OCI-LY3 (cell line): ENCODE measurements around the gene SLC6A12.

Experiments
- EZH2phosphoT487 ChIP-seq: fragments of 200-600 bp; shearing (Covaris generic); IDR thresholded peaks from 2 replicates; pipeline ENCODE4 v1.6.1; 2018; ENCODE audit warnings: antibody characterized with exemption, mixed run types, low read depth
- TF ChIP-seq, protein P1 (sequence below): fragments of 200-600, 300-600 bp; sonication (generic); IDR thresholded peaks from 2 replicates; pipeline ENCODE4 v1.5.1; 2014; ENCODE audit warnings: antibody characterized with exemption, low read length, low read depth

DNA sequence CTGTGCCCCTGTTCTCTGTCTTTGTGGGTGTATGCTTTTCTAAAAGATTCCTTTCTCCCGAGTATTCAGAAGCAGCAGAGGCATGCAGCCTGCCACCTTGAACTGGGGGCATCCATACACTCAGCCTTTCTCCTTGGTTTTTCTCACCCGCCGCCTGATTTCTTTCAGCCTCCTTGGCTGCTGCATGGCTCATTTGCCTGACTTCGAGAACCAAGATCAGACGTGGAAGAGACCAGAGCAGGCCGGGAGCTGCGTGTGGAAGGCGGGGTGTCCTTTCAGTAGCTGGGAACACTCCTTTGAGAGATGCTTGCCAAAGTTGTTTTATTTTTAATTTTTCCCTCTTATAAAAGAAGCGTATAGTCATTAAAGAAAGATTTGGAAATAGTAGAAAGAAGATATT is 53.1 kb downstream of the SLC6A12 start:
- TF ChIP-seq, protein P1, sequence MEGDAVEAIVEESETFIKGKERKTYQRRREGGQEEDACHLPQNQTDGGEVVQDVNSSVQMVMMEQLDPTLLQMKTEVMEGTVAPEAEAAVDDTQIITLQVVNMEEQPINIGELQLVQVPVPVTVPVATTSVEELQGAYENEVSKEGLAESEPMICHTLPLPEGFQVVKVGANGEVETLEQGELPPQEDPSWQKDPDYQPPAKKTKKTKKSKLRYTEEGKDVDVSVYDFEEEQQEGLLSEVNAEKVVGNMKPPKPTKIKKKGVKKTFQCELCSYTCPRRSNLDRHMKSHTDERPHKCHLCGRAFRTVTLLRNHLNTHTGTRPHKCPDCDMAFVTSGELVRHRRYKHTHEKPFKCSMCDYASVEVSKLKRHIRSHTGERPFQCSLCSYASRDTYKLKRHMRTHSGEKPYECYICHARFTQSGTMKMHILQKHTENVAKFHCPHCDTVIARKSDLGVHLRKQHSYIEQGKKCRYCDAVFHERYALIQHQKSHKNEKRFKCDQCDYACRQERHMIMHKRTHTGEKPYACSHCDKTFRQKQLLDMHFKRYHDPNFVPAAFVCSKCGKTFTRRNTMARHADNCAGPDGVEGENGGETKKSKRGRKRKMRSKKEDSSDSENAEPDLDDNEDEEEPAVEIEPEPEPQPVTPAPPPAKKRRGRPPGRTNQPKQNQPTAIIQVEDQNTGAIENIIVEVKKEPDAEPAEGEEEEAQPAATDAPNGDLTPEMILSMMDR: no peak
- no peak for TF ChIP-seq EZH2phosphoT487
